ENCODE measurements around the gene SLX4IP. TPM values are rescaled to one million over a fixed set of nuclear protein-coding genes. Genes with fewer than 3 reads are reported as not detected.

SLX4IP gene
- total RNA-seq, 2 experiments from 2014 or later, result 8.8 to 8.9 TPM

GRCh38 chr20:10487142-10488136, 52.3 kb downstream of the SLX4IP start:
- ATAC-seq, result no peak
- no peaks in the 10 kb centered on the region for H3K9me3 Mint-ChIP-seq (ENCODE audit: insufficient read depth)
- H3K27me3 Mint-ChIP-seq (ENCODE audit: low read depth), result no peaks in the 10 kb centered on the region
- DNase-seq, result no peak
- H3K27ac Mint-ChIP-seq, result no peak overlapping the region
- ChIA-PET POLR2A (no interaction called here), CTCF (interaction anchor here (0.7 kb wide), 1 partner anchor 65 kb away, joined by 3 read pairs; no protein-coding TSS in a partner anchor)
- peaks cover 27% of the 10 kb centered on the region for H3K4me1 Mint-ChIP-seq (ENCODE audit: low read depth)
- no peak overlapping the region for H3K4me3 Mint-ChIP-seq
- peaks cover 16% of the 10 kb centered on the region for H3K36me3 Mint-ChIP-seq (ENCODE audit: low read depth)

- ChIA-PET POLR2A (no interaction called here), CTCF (interaction anchor here (1.1 kb wide), 1 partner anchor 20 kb away, joined by 3 read pairs; no protein-coding TSS in a partner anchor)
- ATAC-seq (no peak), DNase-seq (no peak)
- peaks cover 16% of the 10 kb centered on the region for H3K36me3 Mint-ChIP-seq (ENCODE audit: low read depth)
- H3K4me1 Mint-ChIP-seq (ENCODE audit: low read depth), result peaks cover 27% of the 10 kb centered on the region
- H3K9me3 Mint-ChIP-seq (ENCODE audit: insufficient read depth), result no peaks in the 10 kb centered on the region
- H3K4me3 Mint-ChIP-seq, result no peak overlapping the region
- no peaks in the 10 kb centered on the region for H3K27me3 Mint-ChIP-seq (ENCODE audit: low read depth)
- no peak overlapping the region for H3K27ac Mint-ChIP-seq
Measured at GRCh38 chr20:10488534-10488933, 53.4 kb downstream of the SLX4IP start.

DNA sequence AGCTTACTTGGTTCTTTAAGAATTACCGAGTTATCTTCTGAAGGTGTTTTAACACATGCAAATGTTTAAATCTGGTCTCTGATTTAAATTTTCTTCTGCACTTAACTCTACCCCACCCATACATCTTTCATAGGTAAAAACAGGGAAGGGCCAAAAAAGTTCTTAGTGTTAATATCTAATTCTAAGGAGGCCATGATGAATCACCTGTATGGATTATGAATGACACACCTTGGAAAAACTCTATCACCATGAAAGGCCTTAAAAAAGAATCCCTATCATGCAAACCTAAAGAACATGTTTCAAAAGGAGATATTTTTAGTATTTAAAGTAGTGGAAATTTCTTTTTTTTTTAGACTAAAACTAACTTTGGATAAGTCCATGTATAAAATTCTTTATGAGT, 54.7 kb downstream of the SLX4IP start:
- no peak overlapping the region for H3K27ac Mint-ChIP-seq
- ATAC-seq (no peak), DNase-seq (no peak)
- H3K27me3 Mint-ChIP-seq (ENCODE audit: low read depth), result no peaks in the 10 kb centered on the region
- peaks cover 30% of the 10 kb centered on the region for H3K4me1 Mint-ChIP-seq (ENCODE audit: low read depth)
- ChIA-PET POLR2A (no interaction called here), CTCF (interaction anchor here (1.1 kb wide), 1 partner anchor 1054 kb away, joined by 3 read pairs; no protein-coding TSS in a partner anchor)
- H3K4me3 Mint-ChIP-seq, result no peak overlapping the region
- peaks cover 18% of the 10 kb centered on the region for H3K36me3 Mint-ChIP-seq (ENCODE audit: low read depth)
- H3K9me3 Mint-ChIP-seq (ENCODE audit: insufficient read depth), result no peaks in the 10 kb centered on the region

GRCh38 chr20:10490257-10490656, 55.2 kb downstream of the SLX4IP start:
- peaks cover 33% of the 10 kb centered on the region for H3K4me1 Mint-ChIP-seq (ENCODE audit: low read depth)
- no peak overlapping the region for H3K4me3 Mint-ChIP-seq
- H3K9me3 Mint-ChIP-seq (ENCODE audit: insufficient read depth), result no peaks in the 10 kb centered on the region
- H3K36me3 Mint-ChIP-seq (ENCODE audit: low read depth), result peaks cover 18% of the 10 kb centered on the region
- no peaks in the 10 kb centered on the region for H3K27me3 Mint-ChIP-seq (ENCODE audit: low read depth)
- DNase-seq, result no peak
- no peak for ATAC-seq
- ChIA-PET POLR2A (no interaction called here), CTCF (interaction anchor here (1.1 kb wide), 1 partner anchor 1053 kb away, joined by 3 read pairs; no protein-coding TSS in a partner anchor)
- H3K27ac Mint-ChIP-seq, result no peak overlapping the region

DNA sequence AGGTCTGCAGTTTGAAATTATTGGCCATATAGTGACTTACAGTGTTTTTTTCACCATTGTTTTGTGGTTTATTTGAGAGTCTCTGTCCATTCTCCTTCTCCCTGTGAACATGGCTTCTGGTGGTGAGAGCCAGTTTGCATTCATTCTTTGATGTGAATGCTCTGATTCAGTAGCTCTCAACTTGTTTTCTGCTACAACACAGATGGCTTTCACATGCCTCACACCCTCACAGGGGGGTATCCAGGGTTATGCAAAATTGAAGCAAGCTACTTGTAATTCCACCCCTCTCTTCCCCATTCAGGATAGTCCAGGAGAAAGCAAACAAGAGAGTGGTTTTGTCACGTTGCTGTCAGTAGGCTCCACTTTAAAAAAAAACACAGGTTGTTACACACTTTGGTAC, 55.6 kb downstream of the SLX4IP start:
- H3K4me1 Mint-ChIP-seq (ENCODE audit: low read depth), result peaks cover 37% of the 10 kb centered on the region
- H3K4me3 Mint-ChIP-seq, result no peak overlapping the region
- H3K36me3 Mint-ChIP-seq (ENCODE audit: low read depth), result peaks cover 18% of the 10 kb centered on the region
- no peaks in the 10 kb centered on the region for H3K9me3 Mint-ChIP-seq (ENCODE audit: insufficient read depth)
- no peak for ATAC-seq
- CTCF ChIA-PET, result no interaction called here
- POLR2A ChIA-PET, result no interaction called here
- H3K27me3 Mint-ChIP-seq (ENCODE audit: low read depth), result no peaks in the 10 kb centered on the region
- H3K27ac Mint-ChIP-seq, result no peak overlapping the region
- no peak for DNase-seq

DNA sequence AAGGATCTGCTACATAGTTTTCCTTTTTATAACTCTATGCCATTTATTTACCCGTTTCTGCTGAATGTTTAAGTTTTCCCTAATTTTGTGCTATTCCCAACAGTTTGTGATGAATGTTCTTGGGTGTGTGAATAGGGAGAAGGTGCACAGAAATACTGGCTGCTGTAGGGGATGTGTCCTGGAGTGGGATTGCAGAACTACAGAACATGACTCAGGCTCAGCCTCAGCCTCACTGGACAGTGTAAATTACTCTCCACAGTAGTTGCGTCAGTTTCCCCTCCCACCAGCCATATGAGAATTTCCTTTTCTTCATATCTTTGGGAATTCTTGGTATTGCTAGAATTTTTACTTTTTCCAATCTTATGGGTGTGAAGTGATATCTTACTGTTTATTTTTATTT, 57.0 kb downstream of the SLX4IP start:
- no peaks in the 10 kb centered on the region for H3K27me3 Mint-ChIP-seq (ENCODE audit: low read depth)
- H3K36me3 Mint-ChIP-seq (ENCODE audit: low read depth), result peaks cover 18% of the 10 kb centered on the region
- no peak for DNase-seq
- H3K9me3 Mint-ChIP-seq (ENCODE audit: insufficient read depth), result no peaks in the 10 kb centered on the region
- H3K4me1 Mint-ChIP-seq (ENCODE audit: low read depth), result peaks cover 42% of the 10 kb centered on the region
- H3K4me3 Mint-ChIP-seq, result no peak overlapping the region
- no peak overlapping the region for H3K27ac Mint-ChIP-seq
- no peak for ATAC-seq
- CTCF ChIA-PET, result no interaction called here
- POLR2A ChIA-PET, result no interaction called here

DNA sequence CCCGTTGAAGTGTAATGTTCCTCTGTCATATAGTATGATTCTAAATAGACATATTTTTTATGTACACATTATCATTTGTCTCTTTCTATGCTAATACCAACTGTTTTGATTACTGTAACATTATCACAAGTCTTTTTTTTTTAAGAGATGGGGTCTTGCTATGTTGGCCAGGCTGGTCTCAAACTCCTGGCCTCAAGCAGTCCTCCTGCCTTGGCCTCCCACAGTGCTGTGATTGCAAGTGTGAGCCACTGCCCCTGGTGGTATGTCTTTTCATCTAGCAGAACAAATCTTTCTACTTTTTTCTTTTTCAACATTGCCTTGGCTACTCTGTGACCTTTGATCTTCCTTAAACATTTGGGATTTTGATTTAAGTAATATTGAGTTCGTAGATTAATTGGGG, 57.7 kb downstream of the SLX4IP start:
- Mint-ChIP-seq H3K27ac (no peak overlapping the region), H3K27me3 (ENCODE audit: low read depth) (no peaks in the 10 kb centered on the region), H3K4me3 (no peak overlapping the region), H3K36me3 (ENCODE audit: low read depth) (peaks cover 15% of the 10 kb centered on the region), H3K4me1 (ENCODE audit: low read depth) (peaks cover 44% of the 10 kb centered on the region), H3K9me3 (ENCODE audit: insufficient read depth) (no peaks in the 10 kb centered on the region)
- POLR2A ChIA-PET, result no interaction called here
- CTCF ChIA-PET, result no interaction called here
- no peak for ATAC-seq
- no peak for DNase-seq

- ChIA-PET POLR2A (no interaction called here), CTCF (interaction anchor here (0.7 kb wide), 1 partner anchor 61 kb away, joined by 3 read pairs; the partner anchor contains the start of gene MKKS)
- Mint-ChIP-seq H3K27ac (no peak overlapping the region), H3K4me1 (ENCODE audit: low read depth) (peaks cover 40% of the 10 kb centered on the region), H3K36me3 (ENCODE audit: low read depth) (peaks cover 10% of the 10 kb centered on the region), H3K27me3 (ENCODE audit: low read depth) (no peaks in the 10 kb centered on the region), H3K9me3 (ENCODE audit: insufficient read depth) (no peaks in the 10 kb centered on the region), H3K4me3 (peak overlapping the region; percentile 43)
- no peak for ATAC-seq
- DNase-seq, result no peak
Measured at GRCh38 chr20:10495173-10495572, 60.1 kb downstream of the SLX4IP start.

- ChIA-PET POLR2A (no interaction called here), CTCF (interaction anchor here (1.1 kb wide), 1 partner anchor 40 kb away, joined by 4 read pairs; no protein-coding TSS in a partner anchor)
- peaks cover 2% of the 10 kb centered on the region for H3K36me3 Mint-ChIP-seq (ENCODE audit: low read depth)
- DNase-seq, result no peak
- H3K9me3 Mint-ChIP-seq (ENCODE audit: insufficient read depth), result no peaks in the 10 kb centered on the region
- no peak overlapping the region for H3K27ac Mint-ChIP-seq
- H3K27me3 Mint-ChIP-seq (ENCODE audit: low read depth), result no peaks in the 10 kb centered on the region
- H3K4me3 Mint-ChIP-seq, result no peak overlapping the region
- H3K4me1 Mint-ChIP-seq (ENCODE audit: low read depth), result peaks cover 35% of the 10 kb centered on the region
- no peak for ATAC-seq
Measured at GRCh38 chr20:10496465-10496864, 61.4 kb downstream of the SLX4IP start.

DNA sequence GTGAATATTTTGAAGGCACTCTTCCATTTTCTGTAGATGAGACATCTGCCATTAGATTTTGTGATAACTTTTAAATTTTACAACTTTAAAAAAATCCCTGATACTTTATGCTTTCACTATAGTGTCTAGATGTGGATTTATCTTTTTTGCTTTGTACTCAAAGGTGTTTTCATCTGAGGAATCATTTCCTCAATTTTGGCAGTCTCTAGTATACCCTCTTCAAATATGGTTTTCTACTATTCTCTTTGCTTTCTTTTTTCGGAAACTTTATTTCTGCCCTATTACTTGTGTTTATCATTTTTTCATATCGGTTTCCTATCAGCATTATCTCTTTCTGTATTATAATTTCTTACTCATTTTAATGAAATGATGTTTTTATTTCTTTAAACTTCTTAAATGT, 62.2 kb downstream of the SLX4IP start:
- DNase-seq (no peak), ATAC-seq (no peak)
- Mint-ChIP-seq H3K36me3 (ENCODE audit: low read depth) (peaks cover 2% of the 10 kb centered on the region), H3K4me3 (no peak overlapping the region), H3K9me3 (ENCODE audit: insufficient read depth) (no peaks in the 10 kb centered on the region), H3K27ac (no peak overlapping the region), H3K4me1 (ENCODE audit: low read depth) (peaks cover 43% of the 10 kb centered on the region), H3K27me3 (ENCODE audit: low read depth) (no peaks in the 10 kb centered on the region)
- ChIA-PET POLR2A (no interaction called here), CTCF (no interaction called here)

DNA sequence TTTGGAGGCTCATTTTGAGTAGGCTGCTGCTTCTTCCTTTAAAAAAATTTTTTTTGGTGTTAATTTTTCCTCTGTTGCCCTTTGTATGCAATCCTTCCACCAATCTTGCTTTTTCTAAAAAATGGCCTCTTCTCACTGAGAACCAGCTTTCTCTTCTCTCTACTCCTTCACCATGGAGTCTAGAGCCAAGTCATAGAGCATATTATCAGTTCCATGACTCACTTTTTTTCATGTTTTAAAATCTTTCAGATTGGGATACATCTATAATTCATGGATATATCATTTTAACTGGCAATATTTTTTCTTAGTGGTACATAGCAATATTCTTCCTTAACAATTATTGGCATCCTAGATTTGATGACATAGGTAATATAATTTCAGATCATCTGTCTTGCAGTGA, 62.7 kb downstream of the SLX4IP start:
- no peak for DNase-seq
- Mint-ChIP-seq H3K4me3 (no peak overlapping the region), H3K9me3 (ENCODE audit: insufficient read depth) (no peaks in the 10 kb centered on the region), H3K36me3 (ENCODE audit: low read depth) (peaks cover 2% of the 10 kb centered on the region), H3K27me3 (ENCODE audit: low read depth) (no peaks in the 10 kb centered on the region), H3K27ac (no peak overlapping the region), H3K4me1 (ENCODE audit: low read depth) (peaks cover 48% of the 10 kb centered on the region)
- ChIA-PET POLR2A (no interaction called here), CTCF (interaction anchor here (1.3 kb wide), 1 partner anchor 20 kb away, joined by 3 read pairs; no protein-coding TSS in a partner anchor)
- no peak for ATAC-seq

GRCh38 chr20:10498200-10498599, 63.1 kb downstream of the SLX4IP start:
- CTCF ChIA-PET, result interaction anchor here (1.3 kb wide), 1 partner anchor 20 kb away, joined by 3 read pairs; no protein-coding TSS in a partner anchor
- Mint-ChIP-seq H3K9me3 (ENCODE audit: insufficient read depth) (no peaks in the 10 kb centered on the region), H3K36me3 (ENCODE audit: low read depth) (peaks cover 2% of the 10 kb centered on the region), H3K27ac (no peak overlapping the region), H3K27me3 (ENCODE audit: low read depth) (no peaks in the 10 kb centered on the region), H3K4me1 (ENCODE audit: low read depth) (peaks cover 52% of the 10 kb centered on the region), H3K4me3 (no peak overlapping the region)
- no peak for ATAC-seq
- POLR2A ChIA-PET, result no interaction called here
- DNase-seq, result no peak
